Progenitor cell of endocrine pancreas (in vitro differentiated cells): ENCODE data around the gene INPPL1. TPM values are rescaled to one million over a fixed set of nuclear protein-coding genes. Genes with fewer than 3 reads are reported as not detected.

Source experiments
- DNase-seq: peaks from one replicate; pipeline ENCODE4 v3.0.0; 2021; ENCODE audit warnings: low spot score; ENCODE audit not compliant: unreplicated experiment
- H3K27ac Mint-ChIP-seq: 2 replicates; pipeline ENCODE4 v1.8.0; 2021; ENCODE audit warnings: mild to moderate bottlenecking, moderate library complexity, mixed read lengths
- H3K27me3 Mint-ChIP-seq: 2 replicates; pipeline ENCODE4 v1.8.0; 2021; ENCODE audit warnings: mixed read lengths
- H3K36me3 Mint-ChIP-seq: 2 replicates; pipeline ENCODE4 v1.8.0; 2022; ENCODE audit warnings: mixed read lengths; ENCODE audit not compliant: insufficient read depth
- H3K4me1 Mint-ChIP-seq: 2 replicates; pipeline ENCODE4 v1.8.0; 2021; ENCODE audit warnings: low read depth, mixed read lengths
- H3K4me3 Mint-ChIP-seq: 2 replicates; pipeline ENCODE4 v1.8.0; 2021; ENCODE audit warnings: low read depth, mild to moderate bottlenecking, moderate library complexity, mixed read lengths
- H3K9me3 Mint-ChIP-seq: 2 replicates; pipeline ENCODE4 v1.8.0; 2021; ENCODE audit warnings: low read depth, mixed read lengths
- total RNA-seq: library from RNA; stranded (reverse); gene quantifications from 2 replicates; pipeline ENCODE4 v1.2.1, GENCODE V29; 2021
- TF ChIP-seq, protein P1 (sequence below): fragments of 200-600 bp; sonication (generic); IDR thresholded peaks from one replicate; pipeline ENCODE4 v1.5.0; 2021; ENCODE audit warnings: antibody characterized with exemption, mild to moderate bottlenecking; ENCODE audit not compliant: unreplicated experiment

Gene INPPL1
- total RNA-seq, 1 donor from 2014 or later, result 394 TPM

DNA sequence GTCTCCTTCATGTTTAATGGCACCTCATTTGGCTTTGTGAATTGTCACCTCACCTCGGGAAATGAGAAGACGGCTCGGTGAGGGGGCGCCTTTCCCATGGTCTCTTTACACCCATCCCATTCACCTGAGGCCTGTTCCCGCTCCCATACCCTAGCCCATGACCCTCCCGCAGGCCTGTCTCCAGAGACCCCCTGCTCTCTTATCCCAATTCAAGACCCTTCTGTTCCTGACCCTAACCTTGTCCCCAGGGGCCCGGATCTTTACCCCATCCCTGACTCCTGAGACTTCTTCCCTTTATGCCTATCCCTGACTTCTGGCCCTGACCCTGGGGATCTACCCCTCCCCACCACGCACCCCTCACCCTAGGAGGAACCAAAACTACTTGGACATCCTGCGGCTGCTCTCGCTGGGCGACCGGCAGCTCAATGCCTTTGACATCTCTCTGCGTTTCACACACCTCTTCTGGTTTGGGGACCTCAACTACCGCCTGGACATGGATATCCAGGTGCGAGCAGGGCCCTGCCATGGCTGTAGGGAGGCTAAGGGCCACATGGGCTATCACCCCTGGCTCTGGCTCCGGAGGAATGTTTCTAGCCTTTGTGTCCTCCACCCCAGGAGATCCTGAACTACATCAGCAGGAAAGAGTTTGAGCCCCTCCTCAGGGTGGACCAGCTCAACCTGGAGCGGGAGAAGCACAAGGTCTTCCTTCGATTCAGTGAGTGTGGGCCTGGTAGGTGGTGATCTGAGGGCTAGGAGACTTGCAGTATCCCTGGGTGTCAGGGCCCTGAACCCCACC is 7.9 kb downstream of the INPPL1 start:
- TF ChIP-seq, protein P1, sequence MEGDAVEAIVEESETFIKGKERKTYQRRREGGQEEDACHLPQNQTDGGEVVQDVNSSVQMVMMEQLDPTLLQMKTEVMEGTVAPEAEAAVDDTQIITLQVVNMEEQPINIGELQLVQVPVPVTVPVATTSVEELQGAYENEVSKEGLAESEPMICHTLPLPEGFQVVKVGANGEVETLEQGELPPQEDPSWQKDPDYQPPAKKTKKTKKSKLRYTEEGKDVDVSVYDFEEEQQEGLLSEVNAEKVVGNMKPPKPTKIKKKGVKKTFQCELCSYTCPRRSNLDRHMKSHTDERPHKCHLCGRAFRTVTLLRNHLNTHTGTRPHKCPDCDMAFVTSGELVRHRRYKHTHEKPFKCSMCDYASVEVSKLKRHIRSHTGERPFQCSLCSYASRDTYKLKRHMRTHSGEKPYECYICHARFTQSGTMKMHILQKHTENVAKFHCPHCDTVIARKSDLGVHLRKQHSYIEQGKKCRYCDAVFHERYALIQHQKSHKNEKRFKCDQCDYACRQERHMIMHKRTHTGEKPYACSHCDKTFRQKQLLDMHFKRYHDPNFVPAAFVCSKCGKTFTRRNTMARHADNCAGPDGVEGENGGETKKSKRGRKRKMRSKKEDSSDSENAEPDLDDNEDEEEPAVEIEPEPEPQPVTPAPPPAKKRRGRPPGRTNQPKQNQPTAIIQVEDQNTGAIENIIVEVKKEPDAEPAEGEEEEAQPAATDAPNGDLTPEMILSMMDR, result no peak
- no peak for DNase-seq
- H3K36me3 Mint-ChIP-seq, result peaks cover 31% of the 10 kb centered on the region
- no peaks in the 10 kb centered on the region for H3K4me1 Mint-ChIP-seq
- no peaks in the 10 kb centered on the region for H3K9me3 Mint-ChIP-seq
- no peak overlapping the region for H3K27ac Mint-ChIP-seq
- H3K27me3 Mint-ChIP-seq, result no peaks in the 10 kb centered on the region
- no peak overlapping the region for H3K4me3 Mint-ChIP-seq

- TF ChIP-seq, protein P1, result no peak
- no peak for DNase-seq
- H3K27me3 Mint-ChIP-seq, result peaks cover under 1% of the 10 kb centered on the region
- H3K36me3 Mint-ChIP-seq, result peaks cover 32% of the 10 kb centered on the region
- no peaks in the 10 kb centered on the region for H3K4me1 Mint-ChIP-seq
- no peaks in the 10 kb centered on the region for H3K9me3 Mint-ChIP-seq
- no peak overlapping the region for H3K4me3 Mint-ChIP-seq
- no peak overlapping the region for H3K27ac Mint-ChIP-seq
Observed at GRCh38 chr11:72233056-72233772, 8.6 kb downstream of the INPPL1 start.

- H3K4me3 Mint-ChIP-seq, result no peak overlapping the region
Observed at GRCh38 chr11:72233773-72234513, 9.4 kb downstream of the INPPL1 start.

DNA sequence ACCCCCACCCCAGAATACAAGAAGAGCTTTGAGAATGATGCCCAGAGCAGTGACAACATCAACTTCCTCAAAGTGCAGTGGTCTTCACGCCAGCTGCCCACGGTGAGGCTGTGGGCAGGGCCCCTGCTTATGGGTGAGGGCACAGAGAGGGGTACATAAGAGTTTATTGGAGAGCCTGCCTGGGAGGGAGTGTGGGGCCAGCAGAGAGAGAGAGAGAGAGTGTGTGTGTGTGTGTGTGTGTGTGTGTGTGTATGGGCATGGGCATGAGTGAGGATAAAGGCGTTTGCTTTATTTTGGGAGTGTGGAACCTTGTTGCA is 9.9 kb downstream of the INPPL1 start:
- no peak overlapping the region for H3K4me3 Mint-ChIP-seq
- no peak overlapping the region for H3K27ac Mint-ChIP-seq
- H3K27me3 Mint-ChIP-seq, result peaks cover 11% of the 10 kb centered on the region
- TF ChIP-seq, protein P1, result no peak
- H3K36me3 Mint-ChIP-seq, result peaks cover 31% of the 10 kb centered on the region
- DNase-seq, result no peak
- H3K9me3 Mint-ChIP-seq, result no peaks in the 10 kb centered on the region
- peaks cover 6% of the 10 kb centered on the region for H3K4me1 Mint-ChIP-seq

More at GRCh38 chr11:72233773-72234513, 9.4 kb downstream of the INPPL1 start:
- TF ChIP-seq, protein P1, result no peak
- no peak for DNase-seq
- Mint-ChIP-seq H3K27ac (no peak overlapping the region), H3K9me3 (no peaks in the 10 kb centered on the region), H3K27me3 (peaks cover 5% of the 10 kb centered on the region), H3K36me3 (peaks cover 35% of the 10 kb centered on the region), H3K4me1 (peaks cover 2% of the 10 kb centered on the region)

- Mint-ChIP-seq H3K36me3 (peaks cover 31% of the 10 kb centered on the region), H3K4me1 (peaks cover 6% of the 10 kb centered on the region), H3K27ac (no peak overlapping the region), H3K4me3 (no peak overlapping the region), H3K27me3 (peaks cover 12% of the 10 kb centered on the region), H3K9me3 (no peaks in the 10 kb centered on the region)
- TF ChIP-seq, protein P1, result no peak
- DNase-seq, result no peak
Observed at GRCh38 chr11:72234920-72235319, 10.4 kb downstream of the INPPL1 start.
